Measurements from ENCODE around the gene UHMK1. TPM values are rescaled to one million over a fixed set of nuclear protein-coding genes. Genes with fewer than 3 reads are reported as not detected.

UHMK1 gene
- total RNA-seq, 1 experiment from 2014 or later = 75.1 TPM

DNA sequence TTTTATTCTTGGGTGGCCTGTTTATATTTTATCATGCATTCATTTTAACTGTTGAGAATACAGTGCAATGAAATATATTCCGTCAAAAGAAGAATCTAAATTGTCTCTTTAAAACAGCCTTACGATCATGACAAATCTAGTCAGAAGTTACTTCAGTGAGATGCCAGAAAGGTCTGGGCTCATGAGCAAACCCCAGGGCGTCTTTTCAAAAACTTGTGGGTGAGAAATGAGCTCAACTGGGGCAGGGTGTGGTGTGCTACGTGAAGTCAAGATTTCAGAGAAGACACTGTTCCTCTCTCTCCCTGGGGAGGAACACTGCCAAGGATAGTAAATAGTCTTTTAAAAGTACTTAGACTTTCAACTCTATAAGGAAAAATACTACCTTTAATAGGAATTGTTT lies 50.6 kb downstream of the UHMK1 start (continued):
- TF ChIP-seq ELF1 (IDR thresholded peaks at IDR 0.05; ENCODE audit: borderline replicate concordance, low read depth) (no peak), FOSL1 (IDR thresholded peaks at IDR 0.05; ENCODE audit: low read depth) (no peak)
- TF ChIP-seq, protein P1, sequence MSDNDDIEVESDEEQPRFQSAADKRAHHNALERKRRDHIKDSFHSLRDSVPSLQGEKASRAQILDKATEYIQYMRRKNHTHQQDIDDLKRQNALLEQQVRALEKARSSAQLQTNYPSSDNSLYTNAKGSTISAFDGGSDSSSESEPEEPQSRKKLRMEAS (IDR thresholded peaks at IDR 0.05) = no peak

DNA sequence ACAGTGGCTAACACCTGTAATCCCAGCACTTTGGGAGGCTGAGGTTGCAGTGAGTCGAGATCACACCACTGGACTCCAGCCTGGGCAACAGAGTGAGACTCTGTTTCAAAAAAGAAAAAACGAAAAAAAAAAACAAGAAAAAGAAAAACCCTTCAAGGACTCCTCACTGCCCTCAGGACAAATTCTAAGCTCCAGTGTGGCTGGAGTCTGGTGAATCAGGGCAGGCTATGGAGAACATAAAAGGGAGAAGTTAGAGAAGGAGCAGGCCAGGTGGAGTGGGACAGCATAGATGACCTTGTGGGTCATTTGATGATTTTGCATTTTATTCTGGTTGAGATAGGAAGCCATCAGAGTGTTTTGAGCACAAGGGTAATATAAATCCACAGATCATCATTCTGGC lies 51.4 kb downstream of the UHMK1 start:
- Histone ChIP-seq H2AFZ (ENCODE audit: low read depth, low read length, poor library complexity, severe bottlenecking) (no peak overlapping the region), H3K36me3 (ENCODE audit: control insufficient read depth in 1 of 2, insufficient read depth in 2 of 2, low read length in 2 of 2) (no peaks in the 10 kb centered on the region), H3K4me2 (ENCODE audit: low read length) (no peak overlapping the region), H3K9me2 (ENCODE audit: insufficient read depth) (no peaks in the 10 kb centered on the region), H4K20me1 (ENCODE audit: insufficient read depth) (no peaks in the 10 kb centered on the region), H3K4me3 (replicated peaks in 1 of 2; ENCODE audit: low read depth in 1 of 2, low read length in 2 of 2) (no peak overlapping the region), H3K27me3 (ENCODE audit: insufficient read depth, low read length) (no peaks in the 10 kb centered on the region), H3K9me3 (ENCODE audit: control insufficient read depth in 1 of 2, insufficient read depth in 1 of 2, low read depth in 1 of 2, low read length in 2 of 2) (no peaks in the 10 kb centered on the region), H3K9ac (ENCODE audit: low read length) (no peak overlapping the region), H3K79me2 (ENCODE audit: insufficient read depth, low read length) (no peaks in the 10 kb centered on the region), H3K4me1 (ENCODE audit: control insufficient read depth in 1 of 2, insufficient read depth in 2 of 2, low read length in 2 of 2) (no peaks in the 10 kb centered on the region), H3K27ac (ENCODE audit: low read depth, low read length) (no peak overlapping the region)
- TF ChIP-seq ZFX (IDR thresholded peaks at IDR 0.05) (no peak), RAD21 (IDR thresholded peaks at IDR 0.05; ENCODE audit: low read depth) (no peak), CBX3 (IDR thresholded peaks at IDR 0.05; ENCODE audit: low read depth) (no peak), EZH2phosphoT487 (IDR thresholded peaks at IDR 0.05; ENCODE audit: borderline replicate concordance) (no peak), FOSL1 (IDR thresholded peaks at IDR 0.05; ENCODE audit: low read depth) (no peak), YY1 (IDR thresholded peaks at IDR 0.05; ENCODE audit: extremely low read depth, insufficient replicate concordance, low read depth, low read length) (no peak)
- TF ChIP-seq, protein P2, sequence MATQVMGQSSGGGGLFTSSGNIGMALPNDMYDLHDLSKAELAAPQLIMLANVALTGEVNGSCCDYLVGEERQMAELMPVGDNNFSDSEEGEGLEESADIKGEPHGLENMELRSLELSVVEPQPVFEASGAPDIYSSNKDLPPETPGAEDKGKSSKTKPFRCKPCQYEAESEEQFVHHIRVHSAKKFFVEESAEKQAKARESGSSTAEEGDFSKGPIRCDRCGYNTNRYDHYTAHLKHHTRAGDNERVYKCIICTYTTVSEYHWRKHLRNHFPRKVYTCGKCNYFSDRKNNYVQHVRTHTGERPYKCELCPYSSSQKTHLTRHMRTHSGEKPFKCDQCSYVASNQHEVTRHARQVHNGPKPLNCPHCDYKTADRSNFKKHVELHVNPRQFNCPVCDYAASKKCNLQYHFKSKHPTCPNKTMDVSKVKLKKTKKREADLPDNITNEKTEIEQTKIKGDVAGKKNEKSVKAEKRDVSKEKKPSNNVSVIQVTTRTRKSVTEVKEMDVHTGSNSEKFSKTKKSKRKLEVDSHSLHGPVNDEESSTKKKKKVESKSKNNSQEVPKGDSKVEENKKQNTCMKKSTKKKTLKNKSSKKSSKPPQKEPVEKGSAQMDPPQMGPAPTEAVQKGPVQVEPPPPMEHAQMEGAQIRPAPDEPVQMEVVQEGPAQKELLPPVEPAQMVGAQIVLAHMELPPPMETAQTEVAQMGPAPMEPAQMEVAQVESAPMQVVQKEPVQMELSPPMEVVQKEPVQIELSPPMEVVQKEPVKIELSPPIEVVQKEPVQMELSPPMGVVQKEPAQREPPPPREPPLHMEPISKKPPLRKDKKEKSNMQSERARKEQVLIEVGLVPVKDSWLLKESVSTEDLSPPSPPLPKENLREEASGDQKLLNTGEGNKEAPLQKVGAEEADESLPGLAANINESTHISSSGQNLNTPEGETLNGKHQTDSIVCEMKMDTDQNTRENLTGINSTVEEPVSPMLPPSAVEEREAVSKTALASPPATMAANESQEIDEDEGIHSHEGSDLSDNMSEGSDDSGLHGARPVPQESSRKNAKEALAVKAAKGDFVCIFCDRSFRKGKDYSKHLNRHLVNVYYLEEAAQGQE (IDR thresholded peaks at IDR 0.05; ENCODE audit: low read depth) = no peak
- no peak for ATAC-seq
- RAD21 ChIA-PET (ENCODE audit: low non-redundant PET in 1 of 2, low total read pairs in 2 of 2, uncharacterized antibody in 2 of 2, unreplicated experiment in 2 of 2) = no interaction called here
- CTCF ChIA-PET = no interaction called here
- POLR2A ChIA-PET = no interaction called here
- intact Hi-C loops (cut with micrococcal nuclease) = no loop called here
- BruUV-seq (replicated peaks) = no TSS peak
- no peak for DNase-seq (ENCODE audit: low read depth, low spot score)

Measured in HCT116 (cell line).